GM12874 (cell line): ENCODE results near the gene TENM4.
A peak's percentile ranks its signal among the peaks of the same experiment; 100 is the strongest.

ENCODE experiments used
- CTCF ChIP-seq: IDR thresholded peaks from 2 replicates; pipeline ENCODE4 v1.5.1; 2011; ENCODE audit warnings: low read depth, mild to moderate bottlenecking, control low read depth, low read length, moderate library complexity; ENCODE audit not compliant: insufficient read depth

Gene TENM4

GRCh38 chr11:79440571-79441460, at the start of gene TENM4:
TSS of gene TENM4 (minus strand) at chr11:79441030. CDS start at chr11:79069944, 371,086 bp downstream.
- peak; percentile 44 for TF ChIP-seq CTCF

- TF ChIP-seq CTCF, result no peak
Measured at GRCh38 chr11:79488286-79488685, 47.5 kb upstream of the TENM4 start.

GRCh38 chr11:79487412-79487811, 46.6 kb upstream of the TENM4 start:
- no peak for TF ChIP-seq CTCF

- no peak for TF ChIP-seq CTCF
Measured at GRCh38 chr11:79486242-79486984, 45.6 kb upstream of the TENM4 start.

- TF ChIP-seq CTCF, result no peak
Measured at GRCh38 chr11:79485694-79486093, 44.9 kb upstream of the TENM4 start.

GRCh38 chr11:79484872-79485271, 44.0 kb upstream of the TENM4 start:
- no peak for TF ChIP-seq CTCF

- no peak for TF ChIP-seq CTCF
Measured at GRCh38 chr11:79482800-79483199, 42.0 kb upstream of the TENM4 start.
